Neuronal stem cell (in vitro differentiated cells): ENCODE results near the gene ENAH.

Experiments
- DNase-seq: peaks from one replicate; pipeline ENCODE4 v3.0.0-alpha.2; 2013; ENCODE audit warnings: low spot score
- H2AFZ ChIP-seq: one replicate; pipeline ENCODE4 v1.6.1; 2013; ENCODE audit warnings: mild to moderate bottlenecking, low read length, inconsistent platforms
- H2AK5ac ChIP-seq: 2 replicates; pipeline ENCODE4 v1.6.1; 2013; ENCODE audit warnings: low read depth, mild to moderate bottlenecking, inconsistent platforms, low read length, moderate library complexity, mixed read lengths
- H2BK120ac ChIP-seq: 2 replicates; pipeline ENCODE4 v1.6.1; 2013; ENCODE audit warnings: low read depth, mild to moderate bottlenecking, inconsistent platforms, low read length, moderate library complexity, mixed read lengths
- H2BK12ac ChIP-seq: one replicate; pipeline ENCODE4 v1.6.1; 2013; ENCODE audit warnings: low read length, inconsistent platforms
- H2BK15ac ChIP-seq: 2 replicates; pipeline ENCODE4 v1.6.1; 2013; ENCODE audit warnings: mild to moderate bottlenecking, low read length, inconsistent platforms, mixed read lengths
- H2BK5ac ChIP-seq: one replicate; pipeline ENCODE4 v1.6.1; 2013; ENCODE audit warnings: inconsistent platforms, mild to moderate bottlenecking, low read length, moderate library complexity
- H3K14ac ChIP-seq: one replicate; pipeline ENCODE4 v1.6.1; 2013; ENCODE audit warnings: low read length, inconsistent platforms
- H3K18ac ChIP-seq: 2 replicates; pipeline ENCODE4 v1.6.1; 2013; ENCODE audit warnings: low read length, inconsistent platforms
- H3K23ac ChIP-seq: 2 replicates; pipeline ENCODE4 v1.6.1; 2013; ENCODE audit warnings: low read depth, mild to moderate bottlenecking, mixed read lengths, low read length, inconsistent platforms; ENCODE audit not compliant: poor library complexity
- H3K27ac ChIP-seq: replicated peaks from 3 replicates; pipeline ENCODE4 v1.5.1; 2013; ENCODE audit warnings: low read length, inconsistent platforms
- H3K27me3 ChIP-seq, 3 experiments: 2 replicates each; pipeline ENCODE4 v1.6.1; 2013; ENCODE audit warnings: low read length in 3 of 3, mild to moderate bottlenecking in 2 of 3, inconsistent platforms in 1 of 3, low read depth in 1 of 3, mixed read lengths in 1 of 3, moderate library complexity in 1 of 3; ENCODE audit not compliant: control insufficient read depth in 3 of 3, insufficient read depth in 3 of 3
- H3K36me3 ChIP-seq, 2 donors: replicated peaks in 1 of 2; 2 replicates each; pipeline ENCODE4 v1.6.1; 2013; ENCODE audit warnings: low read length in 2 of 2; ENCODE audit not compliant: control insufficient read depth in 2 of 2, insufficient read depth in 2 of 2
- H3K4ac ChIP-seq: 2 replicates; pipeline ENCODE4 v1.6.1; 2013; ENCODE audit warnings: inconsistent platforms, mild to moderate bottlenecking, low read length, moderate library complexity
- H3K4me1 ChIP-seq, 2 donors: 1 replicate in 1 of 2; 2 replicates in 1 of 2; pipeline ENCODE4 v1.6.1; 2013; ENCODE audit warnings: low read length in 2 of 2, low read depth in 1 of 2; ENCODE audit not compliant: control insufficient read depth in 2 of 2, insufficient read depth in 1 of 2
- H3K4me2 ChIP-seq: one replicate; pipeline ENCODE4 v1.6.1; 2013; ENCODE audit warnings: mild to moderate bottlenecking, low read length, inconsistent platforms; ENCODE audit not compliant: insufficient read depth, poor library complexity, severe bottlenecking
- H3K4me3 ChIP-seq, 2 donors: 2 replicates each; pipeline ENCODE4 v1.5.1; 2013; ENCODE audit warnings: low read length in 2 of 2, mild to moderate bottlenecking in 2 of 2, inconsistent platforms in 1 of 2, moderate library complexity in 1 of 2
- H3K79me1 ChIP-seq: one replicate; pipeline ENCODE4 v1.6.1; 2013; ENCODE audit warnings: low read depth, mild to moderate bottlenecking, inconsistent platforms, low read length, moderate library complexity
- H3K9ac ChIP-seq: one replicate; pipeline ENCODE4 v1.6.1; 2013; ENCODE audit warnings: mild to moderate bottlenecking, low read depth, low read length, inconsistent platforms; ENCODE audit not compliant: poor library complexity
- H3K9me3 ChIP-seq, 2 donors: replicated peaks in 1 of 2; 2 replicates each; pipeline versions ENCODE3 to v1.6.1; 2013; ENCODE audit warnings: low read length in 2 of 2, mild to moderate bottlenecking in 2 of 2, inconsistent platforms in 1 of 2, low read depth in 1 of 2, mixed read lengths in 1 of 2, moderate library complexity in 1 of 2; ENCODE audit not compliant: control insufficient read depth in 2 of 2, insufficient read depth in 1 of 2
- H4K8ac ChIP-seq: one replicate; pipeline ENCODE4 v1.6.1; 2013; ENCODE audit warnings: low read depth, mild to moderate bottlenecking, inconsistent platforms, low read length, moderate library complexity
- H4K91ac ChIP-seq: one replicate; pipeline ENCODE4 v1.6.1; 2013; ENCODE audit warnings: low read length, low read depth, mild to moderate bottlenecking, inconsistent platforms; ENCODE audit not compliant: poor library complexity
- WGBS, 2 donors: extraction: QIAGEN DNeasy Blood & Tissue Kit; methylation state at CpG; one replicate each; pipeline ENCODE4 v1.1.7; 2013; ENCODE audit warnings: missing lambda C conversion rate in 2 of 2, mixed read lengths in 1 of 2; ENCODE audit not compliant: insufficient read length in 2 of 2, insufficient replicate concordance in 1 of 2; ENCODE audit errors: extremely low coverage in 2 of 2; 5-methylcytosine and 5-hydroxymethylcytosine counted together

The ENAH gene

GRCh38 chr1:225596736-225597135, 56.2 kb downstream of the ENAH start:
- no peak overlapping the region for H2AFZ ChIP-seq
- H4K91ac ChIP-seq: no peak overlapping the region
- H3K27me3 ChIP-seq: no peaks in the 10 kb centered on the region
- H3K4me2 ChIP-seq: no peak overlapping the region
- WGBS, 2 donors: no CpG with 5 or more reads among the region's 1 CpG
- no peak overlapping the region for H3K27ac ChIP-seq
- no peak overlapping the region for H3K4me3 ChIP-seq
- H3K23ac ChIP-seq: no peak overlapping the region
- no peak overlapping the region for H3K9ac ChIP-seq
- DNase-seq: no peak
- no peak overlapping the region for H3K18ac ChIP-seq
- peaks cover 4 to 31% of the 10 kb centered on the region in 2 donors for H3K9me3 ChIP-seq
- H2AK5ac ChIP-seq: no peak overlapping the region
- H3K4me1 ChIP-seq: no peaks in the 10 kb centered on the region
- H2BK120ac ChIP-seq: no peak overlapping the region
- no peak overlapping the region for H4K8ac ChIP-seq
- no peak overlapping the region for H2BK15ac ChIP-seq
- H3K14ac ChIP-seq: no peak overlapping the region
- H2BK12ac ChIP-seq: no peak overlapping the region
- no peak overlapping the region for H2BK5ac ChIP-seq
- H3K79me1 ChIP-seq: peaks cover 4% of the 10 kb centered on the region
- H3K36me3 ChIP-seq: peaks cover 0 to 65% of the 10 kb centered on the region in 2 donors
- H3K4ac ChIP-seq: no peak overlapping the region

- Histone ChIP-seq H3K4ac (no peak overlapping the region), H2AK5ac (no peak overlapping the region), H3K27me3 (no peaks in the 10 kb centered on the region), H2BK15ac (no peak overlapping the region), H2BK5ac (no peak overlapping the region), H3K4me1 (no peaks in the 10 kb centered on the region), H4K8ac (no peak overlapping the region), H3K18ac (no peak overlapping the region), H3K23ac (no peak overlapping the region), H3K79me1 (peaks cover 3% of the 10 kb centered on the region), H2BK120ac (no peak overlapping the region), H3K9ac (no peak overlapping the region), H3K4me3 (no peak overlapping the region), H3K9me3 (peaks cover 4 to 28% of the 10 kb centered on the region in 2 donors), H2BK12ac (no peak overlapping the region), H3K14ac (no peak overlapping the region), H2AFZ (no peak overlapping the region), H3K27ac (no peak overlapping the region), H4K91ac (no peak overlapping the region), H3K4me2 (no peak overlapping the region), H3K36me3 (peaks cover 0 to 65% of the 10 kb centered on the region in 2 donors)
- no peak for DNase-seq
- no CpG with 5 or more reads among the region's 2 CpGs for WGBS, 2 donors
Measured at GRCh38 chr1:225595974-225596551, 56.9 kb downstream of the ENAH start.

- no peak overlapping the region for H3K14ac ChIP-seq
- no peak overlapping the region for H2AK5ac ChIP-seq
- H3K27me3 ChIP-seq: no peaks in the 10 kb centered on the region
- peaks cover 4 to 21% of the 10 kb centered on the region in 2 donors for H3K9me3 ChIP-seq
- H3K9ac ChIP-seq: no peak overlapping the region
- no peak overlapping the region for H2BK12ac ChIP-seq
- no peak for DNase-seq
- H3K4me1 ChIP-seq: no peaks in the 10 kb centered on the region
- peaks cover 0 to 59% of the 10 kb centered on the region in 2 donors for H3K36me3 ChIP-seq
- no peak overlapping the region for H4K8ac ChIP-seq
- no peak overlapping the region for H3K4ac ChIP-seq
- H3K18ac ChIP-seq: no peak overlapping the region
- H3K79me1 ChIP-seq: peaks cover 2% of the 10 kb centered on the region
- no peak overlapping the region for H2BK120ac ChIP-seq
- no peak overlapping the region for H3K23ac ChIP-seq
- H3K27ac ChIP-seq: no peak overlapping the region
- H3K4me2 ChIP-seq: no peak overlapping the region
- no peak overlapping the region for H2BK15ac ChIP-seq
- no peak overlapping the region for H4K91ac ChIP-seq
- H2AFZ ChIP-seq: no peak overlapping the region
- no peak overlapping the region for H3K4me3 ChIP-seq
- no peak overlapping the region for H2BK5ac ChIP-seq
Measured at GRCh38 chr1:225595452-225595851, 57.5 kb downstream of the ENAH start.

- H3K14ac ChIP-seq: no peak overlapping the region
Measured at GRCh38 chr1:225593414-225593813, 59.5 kb downstream of the ENAH start.

More at GRCh38 chr1:225593414-225593813, 59.5 kb downstream of the ENAH start:
- Histone ChIP-seq H3K79me1 (peaks cover 2% of the 10 kb centered on the region), H2BK15ac (no peak overlapping the region), H3K9ac (no peak overlapping the region), H3K23ac (no peak overlapping the region), H4K8ac (no peak overlapping the region), H2AK5ac (no peak overlapping the region), H2BK5ac (no peak overlapping the region), H3K27me3 (no peaks in the 10 kb centered on the region), H3K9me3 (peaks cover 0 to 17% of the 10 kb centered on the region in 2 donors), H3K18ac (no peak overlapping the region), H3K36me3 (peaks cover 0 to 62% of the 10 kb centered on the region in 2 donors), H2AFZ (no peak overlapping the region), H3K27ac (no peak overlapping the region), H3K4me1 (no peaks in the 10 kb centered on the region), H4K91ac (no peak overlapping the region), H3K4me3 (no peak overlapping the region), H2BK12ac (no peak overlapping the region), H2BK120ac (no peak overlapping the region), H3K4me2 (no peak overlapping the region), H3K4ac (no peak overlapping the region)
- DNase-seq: no peak
- no CpG with 5 or more reads among the region's 5 CpGs for WGBS, 2 donors
